ENCODE data around the gene RFX5.

Gene RFX5

DNA sequence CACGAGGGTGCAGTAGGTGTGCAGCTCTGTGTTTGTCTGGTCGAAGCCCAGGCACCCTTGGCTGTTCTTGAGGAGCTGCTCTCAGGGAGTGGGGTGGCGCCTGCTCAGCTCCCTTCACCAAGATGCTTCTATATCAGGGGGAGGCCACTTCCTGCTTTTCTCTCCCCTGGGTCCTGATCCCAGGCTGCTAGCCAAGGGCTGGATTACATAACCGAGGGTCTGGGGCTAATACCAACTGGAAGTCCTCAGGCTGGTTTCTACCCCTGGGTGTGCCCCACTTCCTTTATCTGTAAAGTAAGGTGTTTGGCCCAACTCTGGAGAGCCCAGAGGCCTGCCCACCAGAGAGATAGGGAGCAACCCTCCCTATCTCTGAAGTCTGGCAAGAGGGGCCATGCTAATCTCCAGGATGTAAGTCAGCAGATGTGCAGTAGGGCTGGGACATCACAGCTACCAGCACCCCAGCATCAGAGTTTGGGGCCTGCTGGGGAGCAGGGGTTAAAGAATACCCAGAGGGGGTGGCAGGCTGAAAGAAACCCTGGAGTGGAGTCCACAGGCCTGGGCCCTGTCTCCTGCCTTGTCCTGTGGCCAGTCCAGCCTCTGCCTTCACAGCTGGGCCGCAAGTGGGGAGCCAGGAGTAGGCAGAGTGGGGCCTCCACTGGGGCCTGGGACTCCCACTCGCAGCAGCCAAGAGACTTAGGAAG lies 23.3 kb upstream of the RFX5 start:
- Histone ChIP-seq H3K9me3 (no peaks in the 10 kb centered on the region), H3K27ac (no peak overlapping the region)
- TF ChIP-seq, protein P1, sequence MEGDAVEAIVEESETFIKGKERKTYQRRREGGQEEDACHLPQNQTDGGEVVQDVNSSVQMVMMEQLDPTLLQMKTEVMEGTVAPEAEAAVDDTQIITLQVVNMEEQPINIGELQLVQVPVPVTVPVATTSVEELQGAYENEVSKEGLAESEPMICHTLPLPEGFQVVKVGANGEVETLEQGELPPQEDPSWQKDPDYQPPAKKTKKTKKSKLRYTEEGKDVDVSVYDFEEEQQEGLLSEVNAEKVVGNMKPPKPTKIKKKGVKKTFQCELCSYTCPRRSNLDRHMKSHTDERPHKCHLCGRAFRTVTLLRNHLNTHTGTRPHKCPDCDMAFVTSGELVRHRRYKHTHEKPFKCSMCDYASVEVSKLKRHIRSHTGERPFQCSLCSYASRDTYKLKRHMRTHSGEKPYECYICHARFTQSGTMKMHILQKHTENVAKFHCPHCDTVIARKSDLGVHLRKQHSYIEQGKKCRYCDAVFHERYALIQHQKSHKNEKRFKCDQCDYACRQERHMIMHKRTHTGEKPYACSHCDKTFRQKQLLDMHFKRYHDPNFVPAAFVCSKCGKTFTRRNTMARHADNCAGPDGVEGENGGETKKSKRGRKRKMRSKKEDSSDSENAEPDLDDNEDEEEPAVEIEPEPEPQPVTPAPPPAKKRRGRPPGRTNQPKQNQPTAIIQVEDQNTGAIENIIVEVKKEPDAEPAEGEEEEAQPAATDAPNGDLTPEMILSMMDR (IDR thresholded peaks at IDR 0.05) = no peak

DNA sequence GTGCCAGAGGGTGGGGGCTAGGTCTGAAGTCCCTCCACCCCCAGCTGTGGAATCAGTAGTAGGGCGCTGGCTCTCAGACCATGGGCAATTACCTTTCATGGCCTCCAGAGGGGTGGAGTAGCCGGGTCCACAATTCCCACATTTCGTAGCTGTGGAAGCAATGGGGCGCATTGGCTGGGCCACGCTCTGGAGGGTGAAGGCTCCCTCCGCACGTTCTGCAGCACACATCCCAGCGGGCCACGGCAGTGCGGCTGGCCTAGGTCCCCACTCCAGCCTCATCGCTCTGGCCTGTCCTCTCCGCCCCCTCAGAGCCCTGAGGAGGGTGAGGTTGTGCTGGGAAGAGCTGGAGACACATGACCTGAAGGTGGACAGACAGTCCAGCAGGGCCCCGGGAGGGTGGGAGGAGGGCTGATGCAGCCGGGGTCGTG lies 22.6 kb upstream of the RFX5 start:
- Histone ChIP-seq H3K9me3 (no peaks in the 10 kb centered on the region), H3K36me3 (no peaks in the 10 kb centered on the region), H3K4me3 (ENCODE audit: low read depth in 1 of 2, low read length in 1 of 2) (no peak overlapping the region), H3K27ac (no peak overlapping the region), H3K27me3 (no peaks in the 10 kb centered on the region), H3K4me1 (ENCODE audit: control insufficient read depth in 1 of 2, insufficient read depth in 1 of 2, low read depth in 1 of 2, low read length in 1 of 2) (no peaks in the 10 kb centered on the region)
- TF ChIP-seq, protein P1 (IDR thresholded peaks at IDR 0.05) = no peak

More for the DNA sequence above, 23.3 kb upstream of the RFX5 start:
- Histone ChIP-seq H3K36me3 (no peaks in the 10 kb centered on the region), H3K27me3 (no peaks in the 10 kb centered on the region), H3K4me1 (ENCODE audit: control insufficient read depth in 1 of 2, insufficient read depth in 1 of 2, low read depth in 1 of 2, low read length in 1 of 2) (no peaks in the 10 kb centered on the region), H3K4me3 (ENCODE audit: low read depth in 1 of 2, low read length in 1 of 2) (no peak overlapping the region)

DNA sequence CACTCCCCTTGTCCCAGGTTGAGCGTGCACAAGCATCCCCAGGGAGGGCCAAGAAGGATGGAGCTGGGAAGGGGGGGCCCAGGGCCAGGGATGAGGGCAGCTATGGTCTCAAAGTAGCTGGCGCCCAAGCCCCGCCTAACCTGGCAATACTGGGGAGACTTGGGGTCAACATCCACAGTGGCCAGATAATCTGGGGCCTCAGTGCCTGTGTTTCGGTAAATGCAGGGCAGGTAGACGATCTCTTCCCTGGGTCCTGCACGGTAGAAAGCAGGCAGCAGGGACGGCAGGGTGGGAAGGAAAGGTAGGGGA lies 22.2 kb upstream of the RFX5 start:
- Histone ChIP-seq H3K4me1 (ENCODE audit: control insufficient read depth in 1 of 2, insufficient read depth in 1 of 2, low read depth in 1 of 2, low read length in 1 of 2) (no peaks in the 10 kb centered on the region), H3K9me3 (no peaks in the 10 kb centered on the region), H3K27ac (no peak overlapping the region), H3K36me3 (no peaks in the 10 kb centered on the region), H3K27me3 (no peaks in the 10 kb centered on the region), H3K4me3 (ENCODE audit: low read depth in 1 of 2, low read length in 1 of 2) (no peak overlapping the region)
- TF ChIP-seq, protein P1 (IDR thresholded peaks at IDR 0.05) = no peak

DNA sequence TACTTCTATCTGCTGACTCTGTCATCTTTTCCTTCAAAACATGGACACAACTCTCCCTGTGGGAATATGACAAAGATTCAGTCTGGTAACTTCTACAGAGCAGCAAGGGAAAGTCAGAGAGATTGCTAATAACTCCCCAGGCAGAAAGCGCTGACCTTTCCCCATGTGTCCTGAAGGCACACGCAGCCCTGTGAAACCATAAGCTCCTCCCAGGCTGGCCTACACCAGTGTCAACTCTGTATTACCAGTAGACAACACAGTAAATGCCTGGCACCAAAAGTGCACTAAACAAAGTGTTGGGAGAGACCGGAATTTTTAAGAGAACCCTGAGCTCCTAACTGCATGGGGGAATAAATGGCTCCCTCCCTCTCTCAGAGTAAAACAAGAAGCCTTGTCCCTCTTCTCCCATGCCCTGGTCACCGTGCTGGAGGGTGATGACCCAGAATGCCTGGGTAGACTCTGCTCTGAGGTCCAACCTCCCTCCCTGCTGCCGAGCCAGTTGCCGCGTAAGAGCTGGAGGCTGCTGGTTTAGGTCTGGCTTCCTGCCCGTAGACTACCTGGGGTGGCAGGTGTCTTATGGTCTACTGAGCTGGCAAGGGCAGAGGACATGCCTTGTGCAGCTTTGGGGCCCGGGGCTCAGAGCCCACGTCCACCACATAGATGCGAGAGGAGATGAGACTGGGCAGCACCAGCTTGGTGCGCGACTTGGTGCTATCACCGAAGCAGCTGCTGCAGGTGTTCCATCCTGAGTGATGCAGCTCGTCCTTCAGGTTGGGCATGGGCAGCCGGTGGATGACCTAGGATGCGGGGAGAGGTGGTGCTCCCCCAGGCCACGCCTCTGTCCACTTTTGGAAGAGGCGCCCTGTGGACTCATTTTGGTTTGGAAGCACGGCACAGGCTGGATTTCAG lies 21.6 kb upstream of the RFX5 start:
- Histone ChIP-seq H3K36me3 (no peaks in the 10 kb centered on the region), H3K27ac (no peak overlapping the region), H3K4me3 (ENCODE audit: low read depth in 1 of 2, low read length in 1 of 2) (no peak overlapping the region), H3K27me3 (no peaks in the 10 kb centered on the region), H3K9me3 (no peaks in the 10 kb centered on the region), H3K4me1 (ENCODE audit: control insufficient read depth in 1 of 2, insufficient read depth in 1 of 2, low read depth in 1 of 2, low read length in 1 of 2) (no peaks in the 10 kb centered on the region)
- TF ChIP-seq, protein P1 (IDR thresholded peaks at IDR 0.05) = no peak

DNA sequence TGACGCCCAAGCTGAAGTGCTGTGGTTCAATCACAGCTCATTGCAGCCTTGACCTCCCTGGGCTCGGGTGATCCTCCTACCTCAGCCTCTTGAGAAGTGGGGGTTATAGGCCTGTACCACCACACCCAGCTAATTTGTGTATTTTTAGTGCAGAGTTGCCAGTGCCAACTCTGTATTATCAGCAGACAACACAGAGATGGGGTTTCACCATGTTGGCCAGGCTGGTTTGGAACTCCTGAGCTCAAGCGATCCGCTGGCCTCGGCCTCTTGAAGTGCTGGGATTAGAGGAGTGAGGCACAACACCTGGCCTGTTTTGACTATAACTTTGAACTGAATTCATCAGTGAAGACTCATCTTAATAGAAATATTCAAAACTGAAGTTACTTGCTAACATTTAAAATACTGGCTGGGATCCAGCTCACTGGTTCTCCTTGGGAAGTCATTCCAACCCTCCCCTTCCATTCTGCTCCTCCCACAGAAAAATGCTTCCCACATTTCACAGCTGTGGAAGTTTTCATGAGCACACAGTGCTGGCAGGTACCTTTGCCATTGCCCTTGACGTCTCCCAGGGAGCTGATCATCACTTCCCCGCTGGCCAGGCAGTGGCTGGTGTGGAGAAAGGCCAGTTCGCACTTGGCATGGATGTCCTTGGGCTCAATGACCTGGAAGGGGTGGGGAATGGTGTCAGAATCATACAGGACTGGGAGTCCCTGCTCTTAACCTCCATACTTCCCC lies 20.8 kb upstream of the RFX5 start:
- Histone ChIP-seq H3K4me3 (ENCODE audit: low read depth in 1 of 2, low read length in 1 of 2) (no peak overlapping the region), H3K27ac (no peak overlapping the region), H3K36me3 (no peaks in the 10 kb centered on the region), H3K4me1 (ENCODE audit: control insufficient read depth in 1 of 2, insufficient read depth in 1 of 2, low read depth in 1 of 2, low read length in 1 of 2) (no peaks in the 10 kb centered on the region), H3K27me3 (no peaks in the 10 kb centered on the region), H3K9me3 (peaks cover 2% of the 10 kb centered on the region)
- TF ChIP-seq, protein P1 (IDR thresholded peaks at IDR 0.05) = no peak

Data from neutrophil (primary cell).